Measurements from ENCODE around the gene ADAM19. TPM values are rescaled to one million over a fixed set of nuclear protein-coding genes. Genes with fewer than 3 reads are reported as not detected.
A peak's percentile ranks its signal among the peaks of the same experiment; 100 is the strongest.

Gene ADAM19
- total RNA-seq, 1 experiment from 2014 or later: 50.0 TPM

- H3K4me1 ChIP-seq: no peaks in the 10 kb centered on the region
- peaks cover 53% of the 10 kb centered on the region for H3K36me3 ChIP-seq
- no peak for DNase-seq
- H3K4me3 ChIP-seq: no peak overlapping the region
- no peak overlapping the region for H3K27ac ChIP-seq
- no peaks in the 10 kb centered on the region for H3K27me3 ChIP-seq
- no peaks in the 10 kb centered on the region for H3K9me3 ChIP-seq (replicated peaks)
Measured at GRCh38 chr5:157532022-157532421, 43.6 kb downstream of the ADAM19 start.

GRCh38 chr5:157530226-157530972 lies 45.2 kb downstream of the ADAM19 start:
- H3K4me3 ChIP-seq: no peak overlapping the region
- peaks cover 40% of the 10 kb centered on the region for H3K36me3 ChIP-seq
- no peak for DNase-seq
- no peak overlapping the region for H3K27ac ChIP-seq
- H3K4me1 ChIP-seq: no peaks in the 10 kb centered on the region
- H3K27me3 ChIP-seq: no peaks in the 10 kb centered on the region
- no peaks in the 10 kb centered on the region for H3K9me3 ChIP-seq (replicated peaks)

- Histone ChIP-seq H3K9me3 (replicated peaks) (no peaks in the 10 kb centered on the region), H3K36me3 (peaks cover 39% of the 10 kb centered on the region), H3K27me3 (no peaks in the 10 kb centered on the region), H3K4me3 (no peak overlapping the region), H3K4me1 (no peaks in the 10 kb centered on the region), H3K27ac (no peak overlapping the region)
- DNase-seq: no peak
Measured at GRCh38 chr5:157529002-157529401, 46.6 kb downstream of the ADAM19 start.

- H3K9me3 ChIP-seq (replicated peaks): no peaks in the 10 kb centered on the region
- DNase-seq: no peak
- no peaks in the 10 kb centered on the region for H3K27me3 ChIP-seq
- peaks cover 47% of the 10 kb centered on the region for H3K36me3 ChIP-seq
- H3K27ac ChIP-seq: no peak overlapping the region
- no peak overlapping the region for H3K4me3 ChIP-seq
- H3K4me1 ChIP-seq: no peaks in the 10 kb centered on the region
Measured at GRCh38 chr5:157528036-157528632, 47.4 kb downstream of the ADAM19 start.

GRCh38 chr5:157524887-157525286 lies 50.7 kb downstream of the ADAM19 start:
- no peak for DNase-seq
- no peaks in the 10 kb centered on the region for H3K27me3 ChIP-seq
- peaks cover 44% of the 10 kb centered on the region for H3K36me3 ChIP-seq
- no peaks in the 10 kb centered on the region for H3K4me1 ChIP-seq
- H3K27ac ChIP-seq: no peak overlapping the region
- H3K4me3 ChIP-seq: no peak overlapping the region
- no peaks in the 10 kb centered on the region for H3K9me3 ChIP-seq (replicated peaks)

GRCh38 chr5:157523976-157524375 lies 51.6 kb downstream of the ADAM19 start:
- no peaks in the 10 kb centered on the region for H3K4me1 ChIP-seq

GRCh38 chr5:157521704-157522029 lies 53.9 kb downstream of the ADAM19 start:
- H3K27me3 ChIP-seq: no peaks in the 10 kb centered on the region
- H3K4me3 ChIP-seq: no peak overlapping the region
- H3K27ac ChIP-seq: no peak overlapping the region
- H3K4me1 ChIP-seq: peaks cover 12% of the 10 kb centered on the region
- H3K9me3 ChIP-seq (replicated peaks): no peaks in the 10 kb centered on the region
- DNase-seq: no peak
- H3K36me3 ChIP-seq: peaks cover 49% of the 10 kb centered on the region

More at GRCh38 chr5:157523976-157524375, 51.6 kb downstream of the ADAM19 start:
- Histone ChIP-seq H3K27me3 (no peaks in the 10 kb centered on the region), H3K4me3 (no peak overlapping the region), H3K36me3 (peaks cover 42% of the 10 kb centered on the region), H3K27ac (no peak overlapping the region), H3K9me3 (replicated peaks) (no peaks in the 10 kb centered on the region)
- no peak for DNase-seq

GRCh38 chr5:157520911-157521703 lies 54.5 kb downstream of the ADAM19 start:
- DNase-seq: no peak
- Histone ChIP-seq H3K27ac (no peak overlapping the region), H3K4me1 (peaks cover 18% of the 10 kb centered on the region), H3K4me3 (no peak overlapping the region), H3K36me3 (peaks cover 49% of the 10 kb centered on the region), H3K9me3 (replicated peaks) (no peaks in the 10 kb centered on the region), H3K27me3 (no peaks in the 10 kb centered on the region)

- Histone ChIP-seq H3K27me3 (no peaks in the 10 kb centered on the region), H3K4me3 (no peak overlapping the region), H3K27ac (no peak overlapping the region), H3K9me3 (replicated peaks) (no peaks in the 10 kb centered on the region), H3K4me1 (peaks cover 25% of the 10 kb centered on the region), H3K36me3 (peaks cover 45% of the 10 kb centered on the region)
- DNase-seq: no peak
Measured at GRCh38 chr5:157519579-157520253, 55.9 kb downstream of the ADAM19 start.

- H3K27ac ChIP-seq: no peak overlapping the region
- H3K4me3 ChIP-seq: no peak overlapping the region
- peaks cover 25% of the 10 kb centered on the region for H3K4me1 ChIP-seq
- peaks cover 43% of the 10 kb centered on the region for H3K36me3 ChIP-seq
- DNase-seq: no peak
- no peaks in the 10 kb centered on the region for H3K27me3 ChIP-seq
- H3K9me3 ChIP-seq (replicated peaks): no peaks in the 10 kb centered on the region
Measured at GRCh38 chr5:157518963-157519362, 56.6 kb downstream of the ADAM19 start.

- Histone ChIP-seq H3K4me1 (peaks cover 41% of the 10 kb centered on the region), H3K27ac (peak overlapping the region; percentile 66)
Measured at GRCh38 chr5:157516626-157517325, 58.8 kb downstream of the ADAM19 start.

GRCh38 chr5:157516006-157516405 lies 59.6 kb downstream of the ADAM19 start:
- Histone ChIP-seq H3K27ac (peak overlapping the region; percentile 66), H3K4me3 (no peak overlapping the region), H3K4me1 (peaks cover 47% of the 10 kb centered on the region), H3K36me3 (peaks cover 33% of the 10 kb centered on the region), H3K9me3 (replicated peaks) (no peaks in the 10 kb centered on the region), H3K27me3 (no peaks in the 10 kb centered on the region)
- DNase-seq: peak; percentile 56 to 70

More at GRCh38 chr5:157516626-157517325, 58.8 kb downstream of the ADAM19 start:
- Histone ChIP-seq H3K9me3 (replicated peaks) (no peaks in the 10 kb centered on the region), H3K4me3 (no peak overlapping the region), H3K27me3 (no peaks in the 10 kb centered on the region), H3K36me3 (peaks cover 37% of the 10 kb centered on the region)
- DNase-seq: peak; percentile 47 to 57

- H3K4me1 ChIP-seq: peaks cover 53% of the 10 kb centered on the region
- H3K27ac ChIP-seq: no peak overlapping the region
Measured at GRCh38 chr5:157514974-157515373, 60.6 kb downstream of the ADAM19 start.

GRCh38 chr5:157513182-157513581 lies 62.4 kb downstream of the ADAM19 start:
- no peak overlapping the region for H3K27ac ChIP-seq
- H3K4me1 ChIP-seq: peaks cover 63% of the 10 kb centered on the region

More at GRCh38 chr5:157514974-157515373, 60.6 kb downstream of the ADAM19 start:
- no peak overlapping the region for H3K4me3 ChIP-seq
- no peaks in the 10 kb centered on the region for H3K27me3 ChIP-seq
- H3K9me3 ChIP-seq (replicated peaks): no peaks in the 10 kb centered on the region
- no peak for DNase-seq
- H3K36me3 ChIP-seq: peaks cover 34% of the 10 kb centered on the region

More at GRCh38 chr5:157513182-157513581, 62.4 kb downstream of the ADAM19 start:
- peaks cover 31% of the 10 kb centered on the region for H3K36me3 ChIP-seq
- H3K9me3 ChIP-seq (replicated peaks): no peaks in the 10 kb centered on the region
- no peak overlapping the region for H3K4me3 ChIP-seq
- DNase-seq: no peak
- H3K27me3 ChIP-seq: no peaks in the 10 kb centered on the region

Data from SJCRH30 (cell line).